ENCODE data around the gene NYAP2.

DNA sequence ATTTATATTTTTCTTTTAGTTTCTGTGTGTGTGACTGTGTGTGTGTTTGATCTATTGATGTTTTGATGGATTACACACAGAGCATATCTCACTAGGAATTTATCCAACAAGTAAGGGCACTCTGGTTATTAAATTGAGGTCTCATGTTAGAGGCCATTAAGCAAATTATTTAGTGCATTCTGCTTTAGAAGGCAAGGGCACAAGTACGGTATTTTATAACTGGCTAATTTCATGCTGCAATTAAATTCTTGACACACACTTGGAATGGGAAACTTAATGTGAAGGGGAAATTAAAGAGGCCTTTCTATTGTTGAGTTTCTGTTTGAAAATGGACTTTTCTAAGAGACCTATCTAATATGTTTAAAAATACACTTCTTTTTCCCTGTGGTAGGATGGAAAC, 25.8 kb downstream of the NYAP2 start:
- TF ChIP-seq CTCF (IDR thresholded peaks at IDR 0.05) (no peak), EP300 (IDR thresholded peaks at IDR 0.05) (no peak), POLR2A (IDR thresholded peaks at IDR 0.05) (no peak)
